Stimulated activated CD8-positive, alpha-beta memory T cell treated with anti-CD3 and anti-CD28 coated beads, Interleukin-15, amount 100 ng/mL, for 24 hours (primary cell): ENCODE measurements around the gene FBN2.

Experiments
- DNase-seq: peaks from one replicate; pipeline ENCODE4 v3.0.0-alpha.2; 2020; ENCODE audit warnings: low read depth

FBN2 gene

GRCh38 chr5:128252196-128252595 lies 285.8 kb downstream of the FBN2 start:
- no peak for DNase-seq

GRCh38 chr5:128245974-128246373 lies 292.1 kb downstream of the FBN2 start:
- DNase-seq: no peak

GRCh38 chr5:128243958-128244582 lies 294.0 kb downstream of the FBN2 start:
- no peak for DNase-seq

GRCh38 chr5:128241051-128241695 lies 296.9 kb downstream of the FBN2 start:
- no peak for DNase-seq

GRCh38 chr5:128237546-128237945 lies 300.5 kb downstream of the FBN2 start:
- DNase-seq: no peak

GRCh38 chr5:128237000-128237399 lies 301.0 kb downstream of the FBN2 start:
- no peak for DNase-seq

- DNase-seq: no peak
Measured at GRCh38 chr5:128236334-128236733, 301.7 kb downstream of the FBN2 start.

GRCh38 chr5:128234928-128235641 lies 303.0 kb downstream of the FBN2 start:
- DNase-seq: no peak

GRCh38 chr5:128228521-128228920 lies 309.5 kb downstream of the FBN2 start:
- DNase-seq: no peak

GRCh38 chr5:128228008-128228407 lies 310.0 kb downstream of the FBN2 start:
- DNase-seq: no peak

GRCh38 chr5:128225245-128226030 lies 312.6 kb downstream of the FBN2 start:
- DNase-seq: no peak

GRCh38 chr5:128224336-128224735 lies 313.7 kb downstream of the FBN2 start:
- no peak for DNase-seq

- DNase-seq: no peak
Measured at GRCh38 chr5:128220841-128221240, 317.2 kb downstream of the FBN2 start.

- DNase-seq: no peak
Measured at GRCh38 chr5:128216860-128217531, 321.0 kb downstream of the FBN2 start.

- DNase-seq: no peak
Measured at GRCh38 chr5:128216285-128216684, 321.8 kb downstream of the FBN2 start.

- DNase-seq: no peak
Measured at GRCh38 chr5:128213833-128214232, 324.2 kb downstream of the FBN2 start.

GRCh38 chr5:128213340-128213739 lies 324.7 kb downstream of the FBN2 start:
- DNase-seq: no peak

- DNase-seq: no peak
Measured at GRCh38 chr5:128212191-128212806, 325.7 kb downstream of the FBN2 start.

GRCh38 chr5:128208436-128208835 lies 329.6 kb downstream of the FBN2 start:
- DNase-seq: no peak
